ENCODE results near the gene ZFHX2.
"Not testable (repeated sequence)": the region's sequence is repeated elsewhere in the genome, so short reads cannot be mapped to it uniquely, and the experiment has no call there.

Gene ZFHX2

GRCh38 chr14:23551266-23552028 lies at the start of gene ZFHX2:
TSS of gene ZFHX2 (minus strand) at chr14:23551765. CDS start at chr14:23535325, 16,440 bp downstream.
- DNase-seq (ENCODE audit: low read depth), result peak; percentile 42

GRCh38 chr14:23600806-23601205 lies 49.2 kb upstream of the ZFHX2 start:
- no peak for DNase-seq (ENCODE audit: low read depth)

- no peak for DNase-seq (ENCODE audit: low read depth)
Observed at GRCh38 chr14:23600322-23600707, 48.8 kb upstream of the ZFHX2 start.

- DNase-seq (ENCODE audit: low read depth), result not testable (repeated sequence)
Observed at GRCh38 chr14:23594191-23594590, 42.6 kb upstream of the ZFHX2 start.

GRCh38 chr14:23590198-23590597 lies 38.6 kb upstream of the ZFHX2 start:
- DNase-seq (ENCODE audit: low read depth), result no peak

GRCh38 chr14:23589606-23590005 lies 38.0 kb upstream of the ZFHX2 start:
- no peak for DNase-seq (ENCODE audit: low read depth)

- DNase-seq (ENCODE audit: low read depth), result peak; percentile 87
Observed at GRCh38 chr14:23588884-23589598, 37.5 kb upstream of the ZFHX2 start.

- DNase-seq (ENCODE audit: low read depth), result not testable (repeated sequence)
Observed at GRCh38 chr14:23584527-23585203, 33.1 kb upstream of the ZFHX2 start.

- DNase-seq (ENCODE audit: low read depth), result not testable (repeated sequence)
Observed at GRCh38 chr14:23583761-23584526, 32.4 kb upstream of the ZFHX2 start.

- no peak for DNase-seq (ENCODE audit: low read depth)
Observed at GRCh38 chr14:23582906-23583760, 31.6 kb upstream of the ZFHX2 start.

GRCh38 chr14:23580948-23581281 lies 29.4 kb upstream of the ZFHX2 start:
- no peak for DNase-seq (ENCODE audit: low read depth)

GRCh38 chr14:23580152-23580926 lies 28.8 kb upstream of the ZFHX2 start:
- no peak for DNase-seq (ENCODE audit: low read depth)

- DNase-seq (ENCODE audit: low read depth), result no peak
Observed at GRCh38 chr14:23579739-23580138, 28.2 kb upstream of the ZFHX2 start.

- no peak for DNase-seq (ENCODE audit: low read depth)
Observed at GRCh38 chr14:23579311-23579630, 27.7 kb upstream of the ZFHX2 start.

GRCh38 chr14:23578560-23579310 lies 27.2 kb upstream of the ZFHX2 start, which contains the start of gene JPH4:
TSS of gene JPH4 (minus strand) at chr14:23578790. CDS start at chr14:23577453, 1,337 bp downstream.
- DNase-seq (ENCODE audit: low read depth), result no peak

- DNase-seq (ENCODE audit: low read depth), result no peak
Observed at GRCh38 chr14:23577710-23578392, 26.3 kb upstream of the ZFHX2 start.

- no peak for DNase-seq (ENCODE audit: low read depth)
Observed at GRCh38 chr14:23577004-23577681, 25.6 kb upstream of the ZFHX2 start.

- DNase-seq (ENCODE audit: low read depth), result no peak
Observed at GRCh38 chr14:23573384-23574015, 21.9 kb upstream of the ZFHX2 start.
